SK-N-SH treated with all-trans-retinoic acid at 6 μM for 48 hours (cell line): ENCODE measurements around the gene TPCN1.

Experiments
- ATAC-seq: fragments of 200-7000 bp; cut with Tn5 transposase; 3 replicates; pipeline ENCODE4 v1.9.1; 2020; ENCODE audit warnings: mild to moderate bottlenecking, moderate library complexity
- ARNTL ChIP-seq: fragments of 450-650 bp; formaldehyde crosslinking; IDR thresholded peaks from 2 replicates; pipeline ENCODE4 v1.5.0; 2020; ENCODE audit warnings: low read depth, mild to moderate bottlenecking, moderate library complexity, borderline replicate concordance
- BACH2 ChIP-seq: fragments of 250-450 bp; sonication (Bioruptor Pico); IDR thresholded peaks from 2 replicates; pipeline ENCODE4 v1.9.0; 2021; ENCODE audit warnings: mild to moderate bottlenecking, borderline replicate concordance
- CSDC2 ChIP-seq: fragments of 250-450 bp; sonication (Bioruptor Pico); IDR thresholded peaks from 2 replicates; pipeline ENCODE4 v1.5.0; 2020; ENCODE audit warnings: mild to moderate bottlenecking, moderate library complexity
- ESRRG ChIP-seq: fragments of 250-450 bp; sonication (Bioruptor Pico); IDR thresholded peaks from 2 replicates; pipeline ENCODE4 v1.6.1; 2021; ENCODE audit warnings: mild to moderate bottlenecking
- GLIS3 ChIP-seq: fragments of 250-450 bp; sonication (Bioruptor Pico); IDR thresholded peaks from 2 replicates; pipeline ENCODE4 v1.5.0; 2020; ENCODE audit warnings: mild to moderate bottlenecking, moderate library complexity
- RARB ChIP-seq: fragments of 250-450 bp; sonication (Bioruptor Pico); IDR thresholded peaks from 2 replicates; pipeline ENCODE4 v1.8.0; 2021; ENCODE audit warnings: mild to moderate bottlenecking, moderate library complexity
- SNAI2 ChIP-seq: fragments of 250-450 bp; sonication (Bioruptor Pico); IDR thresholded peaks from 2 replicates; pipeline ENCODE4 v1.5.0; 2020; ENCODE audit warnings: mild to moderate bottlenecking, moderate library complexity
- TCF4 ChIP-seq: fragments of 250-450 bp; sonication (Bioruptor Pico); IDR thresholded peaks from 2 replicates; pipeline ENCODE4 v1.8.0; 2021; ENCODE audit warnings: mild to moderate bottlenecking, moderate library complexity, borderline replicate concordance
- TOX ChIP-seq: fragments of 250-450 bp; sonication (Bioruptor Pico); IDR thresholded peaks from 2 replicates; pipeline ENCODE4 v1.8.0; 2021; ENCODE audit warnings: mild to moderate bottlenecking, moderate library complexity, borderline replicate concordance
- ZFP30 ChIP-seq: fragments of 450-650 bp; formaldehyde crosslinking; IDR thresholded peaks from 2 replicates; pipeline ENCODE4 v1.5.0; 2022; ENCODE audit warnings: mild to moderate bottlenecking, moderate library complexity
- ZNF565 ChIP-seq: fragments of 450-650 bp; formaldehyde crosslinking; conservative IDR thresholded peaks from 2 replicates; pipeline ENCODE4 v1.5.0; 2020; ENCODE audit warnings: low read depth, mild to moderate bottlenecking, moderate library complexity
- ZNF70 ChIP-seq: fragments of 450-650 bp; formaldehyde crosslinking; IDR thresholded peaks from 2 replicates; pipeline ENCODE4 v1.5.0; 2020; ENCODE audit warnings: mild to moderate bottlenecking, moderate library complexity
- ZNF8 ChIP-seq: fragments of 450-650 bp; formaldehyde crosslinking; IDR thresholded peaks from 2 replicates; pipeline ENCODE4 v1.5.0; 2020; ENCODE audit warnings: mild to moderate bottlenecking, moderate library complexity
- TF ChIP-seq, protein P1 (sequence below): fragments of 250-450 bp; sonication (Bioruptor Pico); IDR thresholded peaks from 2 replicates; pipeline ENCODE4 v1.8.0; 2021; ENCODE audit warnings: low read depth, mild to moderate bottlenecking, moderate library complexity, borderline replicate concordance
- TF ChIP-seq, protein P2 (sequence below): fragments of 250-450 bp; sonication (Bioruptor Pico); IDR thresholded peaks from 2 replicates; pipeline ENCODE4 v1.5.0; 2020; ENCODE audit warnings: mild to moderate bottlenecking, moderate library complexity
- TF ChIP-seq, protein P3 (sequence below): fragments of 250-450 bp; sonication (Bioruptor Pico); IDR thresholded peaks from 2 replicates; pipeline ENCODE4 v1.5.1; 2020; ENCODE audit warnings: low read depth, mild to moderate bottlenecking, moderate library complexity
- TF ChIP-seq, protein P4 (sequence below): fragments of 250-450 bp; sonication (Bioruptor Pico); IDR thresholded peaks from 2 replicates; pipeline ENCODE4 v1.8.0; 2020; ENCODE audit warnings: mild to moderate bottlenecking, moderate library complexity, borderline replicate concordance
- TF ChIP-seq, protein P5 (sequence below): fragments of 250-450 bp; sonication (Bioruptor Pico); IDR thresholded peaks from 2 replicates; pipeline ENCODE4 v1.5.1; 2021; ENCODE audit warnings: mild to moderate bottlenecking, moderate library complexity

The TPCN1 gene

DNA sequence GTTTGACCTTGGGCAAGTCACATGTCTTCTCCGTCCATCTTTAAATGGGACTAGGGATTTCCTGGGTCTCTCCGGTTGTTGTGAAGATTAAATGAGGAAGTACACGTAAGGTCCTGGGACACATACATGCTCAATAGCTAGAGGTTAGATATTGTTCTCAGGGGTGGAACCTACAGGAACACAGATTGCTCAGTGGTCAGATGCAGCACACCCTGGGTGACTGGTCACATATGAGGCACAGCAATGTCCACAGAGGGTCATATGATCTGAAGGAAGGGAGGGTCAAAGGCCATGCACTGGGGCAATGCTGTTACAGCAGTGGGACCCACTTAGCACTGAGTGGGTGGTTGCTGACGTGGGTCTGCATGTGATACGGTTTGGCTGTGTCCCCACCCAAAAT, 125.1 kb downstream of the TPCN1 start:
- no peak for ATAC-seq
- TF ChIP-seq TCF4 (no peak), TOX (no peak), RARB (CRISPR knock-in tag) (no peak)
- TF ChIP-seq, protein P1, sequence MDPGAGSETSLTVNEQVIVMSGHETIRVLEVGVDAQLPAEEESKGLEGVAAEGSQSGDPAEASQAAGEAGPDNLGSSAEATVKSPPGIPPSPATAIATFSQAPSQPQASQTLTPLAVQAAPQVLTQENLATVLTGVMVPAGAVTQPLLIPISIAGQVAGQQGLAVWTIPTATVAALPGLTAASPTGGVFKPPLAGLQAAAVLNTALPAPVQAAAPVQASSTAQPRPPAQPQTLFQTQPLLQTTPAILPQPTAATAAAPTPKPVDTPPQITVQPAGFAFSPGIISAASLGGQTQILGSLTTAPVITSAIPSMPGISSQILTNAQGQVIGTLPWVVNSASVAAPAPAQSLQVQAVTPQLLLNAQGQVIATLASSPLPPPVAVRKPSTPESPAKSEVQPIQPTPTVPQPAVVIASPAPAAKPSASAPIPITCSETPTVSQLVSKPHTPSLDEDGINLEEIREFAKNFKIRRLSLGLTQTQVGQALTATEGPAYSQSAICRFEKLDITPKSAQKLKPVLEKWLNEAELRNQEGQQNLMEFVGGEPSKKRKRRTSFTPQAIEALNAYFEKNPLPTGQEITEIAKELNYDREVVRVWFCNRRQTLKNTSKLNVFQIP (CRISPR knock-in tag), result no peak

DNA sequence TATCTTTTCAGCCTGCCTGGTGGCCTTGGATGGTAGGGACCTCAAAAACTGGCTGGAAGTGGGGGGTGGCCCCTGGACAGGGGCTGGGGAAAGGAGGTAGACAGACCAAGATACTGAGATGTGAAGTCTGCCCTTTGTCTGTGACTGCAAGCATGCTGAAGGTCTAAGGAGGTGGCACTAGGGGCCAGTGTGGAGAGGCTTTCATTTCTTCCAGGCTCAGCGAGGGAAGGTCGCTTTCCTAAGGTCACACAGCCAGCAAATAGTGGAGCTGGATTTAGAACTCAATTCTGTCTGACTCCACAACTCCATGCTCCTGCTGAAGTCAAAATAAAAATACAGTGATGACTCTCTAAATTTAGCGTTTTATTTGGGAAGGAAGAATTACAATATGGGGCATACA, 125.8 kb downstream of the TPCN1 start:
- ATAC-seq, result no peak
- TF ChIP-seq, protein P2, sequence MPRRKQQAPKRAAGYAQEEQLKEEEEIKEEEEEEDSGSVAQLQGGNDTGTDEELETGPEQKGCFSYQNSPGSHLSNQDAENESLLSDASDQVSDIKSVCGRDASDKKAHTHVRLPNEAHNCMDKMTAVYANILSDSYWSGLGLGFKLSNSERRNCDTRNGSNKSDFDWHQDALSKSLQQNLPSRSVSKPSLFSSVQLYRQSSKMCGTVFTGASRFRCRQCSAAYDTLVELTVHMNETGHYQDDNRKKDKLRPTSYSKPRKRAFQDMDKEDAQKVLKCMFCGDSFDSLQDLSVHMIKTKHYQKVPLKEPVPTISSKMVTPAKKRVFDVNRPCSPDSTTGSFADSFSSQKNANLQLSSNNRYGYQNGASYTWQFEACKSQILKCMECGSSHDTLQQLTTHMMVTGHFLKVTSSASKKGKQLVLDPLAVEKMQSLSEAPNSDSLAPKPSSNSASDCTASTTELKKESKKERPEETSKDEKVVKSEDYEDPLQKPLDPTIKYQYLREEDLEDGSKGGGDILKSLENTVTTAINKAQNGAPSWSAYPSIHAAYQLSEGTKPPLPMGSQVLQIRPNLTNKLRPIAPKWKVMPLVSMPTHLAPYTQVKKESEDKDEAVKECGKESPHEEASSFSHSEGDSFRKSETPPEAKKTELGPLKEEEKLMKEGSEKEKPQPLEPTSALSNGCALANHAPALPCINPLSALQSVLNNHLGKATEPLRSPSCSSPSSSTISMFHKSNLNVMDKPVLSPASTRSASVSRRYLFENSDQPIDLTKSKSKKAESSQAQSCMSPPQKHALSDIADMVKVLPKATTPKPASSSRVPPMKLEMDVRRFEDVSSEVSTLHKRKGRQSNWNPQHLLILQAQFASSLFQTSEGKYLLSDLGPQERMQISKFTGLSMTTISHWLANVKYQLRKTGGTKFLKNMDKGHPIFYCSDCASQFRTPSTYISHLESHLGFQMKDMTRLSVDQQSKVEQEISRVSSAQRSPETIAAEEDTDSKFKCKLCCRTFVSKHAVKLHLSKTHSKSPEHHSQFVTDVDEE, result no peak
- no peak for TF ChIP-seq ZFP30 (CRISPR knock-in tag)
- TF ChIP-seq ZNF70 (CRISPR knock-in tag), result no peak
- TF ChIP-seq, protein P3, sequence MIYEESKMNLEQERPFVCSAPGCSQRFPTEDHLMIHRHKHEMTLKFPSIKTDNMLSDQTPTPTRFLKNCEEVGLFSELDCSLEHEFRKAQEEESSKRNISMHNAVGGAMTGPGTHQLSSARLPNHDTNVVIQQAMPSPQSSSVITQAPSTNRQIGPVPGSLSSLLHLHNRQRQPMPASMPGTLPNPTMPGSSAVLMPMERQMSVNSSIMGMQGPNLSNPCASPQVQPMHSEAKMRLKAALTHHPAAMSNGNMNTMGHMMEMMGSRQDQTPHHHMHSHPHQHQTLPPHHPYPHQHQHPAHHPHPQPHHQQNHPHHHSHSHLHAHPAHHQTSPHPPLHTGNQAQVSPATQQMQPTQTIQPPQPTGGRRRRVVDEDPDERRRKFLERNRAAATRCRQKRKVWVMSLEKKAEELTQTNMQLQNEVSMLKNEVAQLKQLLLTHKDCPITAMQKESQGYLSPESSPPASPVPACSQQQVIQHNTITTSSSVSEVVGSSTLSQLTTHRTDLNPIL (CRISPR knock-in tag), result no peak
- TF ChIP-seq GLIS3 (CRISPR knock-in tag), result no peak
- TF ChIP-seq, protein P1 (CRISPR knock-in tag), result no peak
- no peak for TF ChIP-seq BACH2 (CRISPR knock-in tag)
- TF ChIP-seq, protein P4, sequence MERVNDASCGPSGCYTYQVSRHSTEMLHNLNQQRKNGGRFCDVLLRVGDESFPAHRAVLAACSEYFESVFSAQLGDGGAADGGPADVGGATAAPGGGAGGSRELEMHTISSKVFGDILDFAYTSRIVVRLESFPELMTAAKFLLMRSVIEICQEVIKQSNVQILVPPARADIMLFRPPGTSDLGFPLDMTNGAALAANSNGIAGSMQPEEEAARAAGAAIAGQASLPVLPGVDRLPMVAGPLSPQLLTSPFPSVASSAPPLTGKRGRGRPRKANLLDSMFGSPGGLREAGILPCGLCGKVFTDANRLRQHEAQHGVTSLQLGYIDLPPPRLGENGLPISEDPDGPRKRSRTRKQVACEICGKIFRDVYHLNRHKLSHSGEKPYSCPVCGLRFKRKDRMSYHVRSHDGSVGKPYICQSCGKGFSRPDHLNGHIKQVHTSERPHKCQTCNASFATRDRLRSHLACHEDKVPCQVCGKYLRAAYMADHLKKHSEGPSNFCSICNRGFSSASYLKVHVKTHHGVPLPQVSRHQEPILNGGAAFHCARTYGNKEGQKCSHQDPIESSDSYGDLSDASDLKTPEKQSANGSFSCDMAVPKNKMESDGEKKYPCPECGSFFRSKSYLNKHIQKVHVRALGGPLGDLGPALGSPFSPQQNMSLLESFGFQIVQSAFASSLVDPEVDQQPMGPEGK, result no peak
- TF ChIP-seq CSDC2, result no peak
- no peak for TF ChIP-seq ZNF8 (CRISPR knock-in tag)
- TF ChIP-seq, protein P5, sequence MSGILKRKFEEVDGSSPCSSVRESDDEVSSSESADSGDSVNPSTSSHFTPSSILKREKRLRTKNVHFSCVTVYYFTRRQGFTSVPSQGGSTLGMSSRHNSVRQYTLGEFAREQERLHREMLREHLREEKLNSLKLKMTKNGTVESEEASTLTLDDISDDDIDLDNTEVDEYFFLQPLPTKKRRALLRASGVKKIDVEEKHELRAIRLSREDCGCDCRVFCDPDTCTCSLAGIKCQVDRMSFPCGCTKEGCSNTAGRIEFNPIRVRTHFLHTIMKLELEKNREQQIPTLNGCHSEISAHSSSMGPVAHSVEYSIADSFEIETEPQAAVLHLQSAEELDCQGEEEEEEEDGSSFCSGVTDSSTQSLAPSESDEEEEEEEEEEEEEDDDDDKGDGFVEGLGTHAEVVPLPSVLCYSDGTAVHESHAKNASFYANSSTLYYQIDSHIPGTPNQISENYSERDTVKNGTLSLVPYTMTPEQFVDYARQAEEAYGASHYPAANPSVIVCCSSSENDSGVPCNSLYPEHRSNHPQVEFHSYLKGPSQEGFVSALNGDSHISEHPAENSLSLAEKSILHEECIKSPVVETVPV, result no peak

DNA sequence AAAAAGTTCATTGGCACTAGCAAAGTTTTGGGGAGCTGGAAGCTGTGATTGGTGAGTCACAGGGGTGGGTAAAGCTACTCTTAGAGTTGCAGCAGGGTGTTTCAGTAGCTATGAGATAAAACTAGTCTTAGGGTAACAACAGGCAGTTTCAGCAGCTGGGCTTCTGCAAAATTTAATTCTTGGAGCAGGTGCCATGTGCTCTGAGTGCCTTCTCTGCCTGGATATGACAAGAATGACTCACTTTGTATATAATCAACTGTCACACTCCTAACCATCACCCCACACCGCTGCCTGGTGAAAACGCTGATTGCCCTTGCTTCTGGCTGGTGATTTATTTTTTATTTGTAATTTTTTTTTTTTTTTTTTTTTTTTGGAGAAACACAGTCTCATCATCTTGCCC, 126.6 kb downstream of the TPCN1 start:
- no peak for ATAC-seq
- no peak for TF ChIP-seq ZNF565 (CRISPR knock-in tag)
- TF ChIP-seq TCF4, result no peak
- TF ChIP-seq TOX, result no peak
- no peak for TF ChIP-seq RARB (CRISPR knock-in tag)
- no peak for TF ChIP-seq ESRRG (CRISPR knock-in tag)
- no peak for TF ChIP-seq SNAI2 (CRISPR knock-in tag)
- TF ChIP-seq, protein P3 (CRISPR knock-in tag), result no peak
- TF ChIP-seq, protein P4, result no peak
- no peak for TF ChIP-seq GLIS3 (CRISPR knock-in tag)
- no peak for TF ChIP-seq ARNTL
- TF ChIP-seq, all 23 proteins: peak for 0
